Measurements from ENCODE around the gene CSNK1A1. TPM values are rescaled to one million over a fixed set of nuclear protein-coding genes. Genes with fewer than 3 reads are reported as not detected.
A peak's percentile ranks its signal among the peaks of the same experiment; 100 is the strongest.

The CSNK1A1 gene
- polyA plus RNA-seq, 1 donor, result 129 TPM

DNA sequence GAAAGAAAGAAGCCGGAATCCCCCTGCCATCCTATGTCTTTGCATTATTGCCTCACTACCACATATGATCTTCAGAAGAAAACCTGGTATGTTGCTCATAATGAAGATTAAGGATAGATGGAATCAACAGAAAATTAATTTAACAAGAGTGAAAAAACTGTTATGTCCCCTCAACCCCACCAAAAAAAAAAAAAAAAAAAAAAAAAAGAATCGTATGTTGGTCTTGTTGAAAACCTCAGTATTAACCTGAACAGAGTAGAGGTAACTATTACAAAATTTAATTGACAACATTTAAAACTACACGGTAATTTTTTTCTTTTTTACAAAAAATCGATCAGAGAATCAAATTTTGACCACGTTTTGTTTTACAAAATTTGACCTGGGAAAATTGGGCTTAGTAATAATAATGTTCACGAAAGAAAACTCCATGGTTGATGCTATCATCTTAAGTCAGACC lies 827 bp upstream of the CSNK1A1 start:
- WGBS (ENCODE audit: insufficient coverage, low lambda C conversion rate), result 38% methylated on average over 4 of the region's 6 CpGs
- H3K36me3 ChIP-seq (ENCODE audit: control insufficient read depth, insufficient read depth, low read length), result peaks cover 12% of the 10 kb centered on the region
- H3K4me1 ChIP-seq (ENCODE audit: control insufficient read depth, insufficient read depth, low read length), result peaks cover 12% of the 10 kb centered on the region
- no peak for DNase-seq
- peak overlapping the region; percentile 94 for H3K27ac ChIP-seq (ENCODE audit: low read length)
- H3K9me3 ChIP-seq (ENCODE audit: control insufficient read depth, low read depth, low read length), result no peaks in the 10 kb centered on the region
- peak overlapping the region; percentile 99 for H3K4me3 ChIP-seq (ENCODE audit: low read length)
- no peaks in the 10 kb centered on the region for H3K27me3 ChIP-seq (ENCODE audit: control insufficient read depth, insufficient read depth, low read length)

DNA sequence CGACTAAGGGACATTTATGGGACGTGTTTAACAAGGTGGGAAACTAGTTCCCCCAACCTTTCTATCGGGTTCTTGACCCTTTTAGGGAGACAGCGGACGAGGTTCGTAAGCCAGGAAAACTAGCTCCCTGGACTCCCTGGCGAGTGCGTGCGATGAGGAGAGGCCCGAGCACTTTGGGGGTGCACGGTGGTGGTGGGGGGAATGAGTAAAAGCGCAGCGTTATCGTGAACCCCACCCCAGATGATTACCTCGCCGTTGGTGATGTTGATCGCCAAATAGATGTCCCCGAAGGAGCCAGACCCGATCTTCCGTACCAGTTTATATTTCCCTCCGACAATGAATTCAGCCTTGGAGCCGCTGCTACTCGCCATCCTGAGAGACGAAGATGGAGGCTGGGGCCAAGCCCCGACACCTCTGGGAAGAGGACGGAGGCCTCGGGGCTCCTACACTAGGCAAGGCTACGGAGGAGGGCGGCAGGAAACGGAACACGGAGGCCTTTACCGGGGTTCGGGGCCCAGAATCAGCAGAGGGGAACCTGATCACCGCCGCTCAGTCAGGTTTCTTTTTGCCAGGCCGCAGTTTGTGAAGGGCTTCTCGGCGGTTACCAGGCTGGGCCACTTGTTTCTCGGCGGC lies 529 bp downstream of the CSNK1A1 start:
- H3K36me3 ChIP-seq (ENCODE audit: control insufficient read depth, insufficient read depth, low read length), result peaks cover 22% of the 10 kb centered on the region
- H3K27me3 ChIP-seq (ENCODE audit: control insufficient read depth, insufficient read depth, low read length), result no peaks in the 10 kb centered on the region
- H3K9me3 ChIP-seq (ENCODE audit: control insufficient read depth, low read depth, low read length), result no peaks in the 10 kb centered on the region
- H3K27ac ChIP-seq (ENCODE audit: low read length), result peak overlapping the region; percentile 94
- peak overlapping the region; percentile 99 for H3K4me3 ChIP-seq (ENCODE audit: low read length)
- peaks cover 14% of the 10 kb centered on the region for H3K4me1 ChIP-seq (ENCODE audit: control insufficient read depth, insufficient read depth, low read length)
- whole genome bisulfite sequencing (ENCODE audit: insufficient coverage, low lambda C conversion rate), result 8% methylated on average over 2 of the region's 40 CpGs
- no peak for DNase-seq

GRCh38 chr5:149550268-149550583 lies 1.0 kb downstream of the CSNK1A1 start:
- Histone ChIP-seq H3K4me3 (ENCODE audit: low read length) (peak overlapping the region; percentile 99), H3K27ac (ENCODE audit: low read length) (peak overlapping the region; percentile 94), H3K4me1 (ENCODE audit: control insufficient read depth, insufficient read depth, low read length) (peaks cover 14% of the 10 kb centered on the region), H3K27me3 (ENCODE audit: control insufficient read depth, insufficient read depth, low read length) (no peaks in the 10 kb centered on the region), H3K36me3 (ENCODE audit: control insufficient read depth, insufficient read depth, low read length) (peaks cover 25% of the 10 kb centered on the region), H3K9me3 (ENCODE audit: control insufficient read depth, low read depth, low read length) (no peaks in the 10 kb centered on the region)
- 0% methylated on average over 5 of the region's 12 CpGs for WGBS (ENCODE audit: insufficient coverage, low lambda C conversion rate)
- no peak for DNase-seq

GRCh38 chr5:149549461-149550267 lies 1.6 kb downstream of the CSNK1A1 start:
- Histone ChIP-seq H3K27ac (ENCODE audit: low read length) (peak overlapping the region; percentile 94), H3K36me3 (ENCODE audit: control insufficient read depth, insufficient read depth, low read length) (peaks cover 30% of the 10 kb centered on the region), H3K4me1 (ENCODE audit: control insufficient read depth, insufficient read depth, low read length) (peaks cover 14% of the 10 kb centered on the region), H3K4me3 (ENCODE audit: low read length) (peak overlapping the region; percentile 99), H3K9me3 (ENCODE audit: control insufficient read depth, low read depth, low read length) (no peaks in the 10 kb centered on the region), H3K27me3 (ENCODE audit: control insufficient read depth, insufficient read depth, low read length) (no peaks in the 10 kb centered on the region)
- WGBS (ENCODE audit: insufficient coverage, low lambda C conversion rate), result 0% methylated on average over 1 of the region's 25 CpGs
- DNase-seq, result peak; percentile 29 to 74

DNA sequence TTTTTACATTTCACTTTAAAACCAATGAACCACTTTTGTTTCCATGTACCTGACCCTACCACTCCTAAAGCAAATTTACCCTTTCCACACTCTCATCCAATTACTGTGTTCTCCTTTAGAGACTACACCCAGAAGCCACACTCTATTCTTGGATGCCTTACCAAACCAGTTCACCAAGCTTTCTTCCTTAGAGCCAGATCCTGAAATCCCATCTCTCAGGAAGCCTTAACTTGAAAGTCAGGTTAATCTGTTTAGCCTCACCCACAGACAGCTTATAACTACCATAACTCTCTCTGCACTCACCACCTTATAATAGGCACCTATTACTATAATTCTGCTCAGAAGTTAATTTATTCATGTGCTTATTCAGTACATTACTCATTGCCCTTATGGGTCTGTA lies 4.3 kb downstream of the CSNK1A1 start:
- Histone ChIP-seq H3K4me3 (ENCODE audit: low read length) (no peak overlapping the region), H3K27ac (ENCODE audit: low read length) (no peak overlapping the region), H3K4me1 (ENCODE audit: control insufficient read depth, insufficient read depth, low read length) (peaks cover 30% of the 10 kb centered on the region), H3K36me3 (ENCODE audit: control insufficient read depth, insufficient read depth, low read length) (peaks cover 43% of the 10 kb centered on the region), H3K9me3 (ENCODE audit: control insufficient read depth, low read depth, low read length) (no peaks in the 10 kb centered on the region), H3K27me3 (ENCODE audit: control insufficient read depth, insufficient read depth, low read length) (no peaks in the 10 kb centered on the region)
- DNase-seq, result peak in 1 of 2 donors; percentile 53

GRCh38 chr5:149545327-149545726 lies 5.9 kb downstream of the CSNK1A1 start:
- peaks cover 48% of the 10 kb centered on the region for H3K36me3 ChIP-seq (ENCODE audit: control insufficient read depth, insufficient read depth, low read length)

GRCh38 chr5:149544028-149544420 lies 7.2 kb downstream of the CSNK1A1 start:
- no CpG with 5 or more reads among the region's 3 CpGs for WGBS (ENCODE audit: insufficient coverage, low lambda C conversion rate)
- no peaks in the 10 kb centered on the region for H3K27me3 ChIP-seq (ENCODE audit: control insufficient read depth, insufficient read depth, low read length)
- no peaks in the 10 kb centered on the region for H3K9me3 ChIP-seq (ENCODE audit: control insufficient read depth, low read depth, low read length)
- no peak overlapping the region for H3K4me3 ChIP-seq (ENCODE audit: low read length)
- peak overlapping the region; percentile 2 for H3K27ac ChIP-seq (ENCODE audit: low read length)
- peaks cover 30% of the 10 kb centered on the region for H3K4me1 ChIP-seq (ENCODE audit: control insufficient read depth, insufficient read depth, low read length)
- DNase-seq, result no peak
- peaks cover 49% of the 10 kb centered on the region for H3K36me3 ChIP-seq (ENCODE audit: control insufficient read depth, insufficient read depth, low read length)

More at GRCh38 chr5:149545327-149545726, 5.9 kb downstream of the CSNK1A1 start:
- Histone ChIP-seq H3K9me3 (ENCODE audit: control insufficient read depth, low read depth, low read length) (no peaks in the 10 kb centered on the region), H3K27ac (ENCODE audit: low read length) (no peak overlapping the region), H3K4me1 (ENCODE audit: control insufficient read depth, insufficient read depth, low read length) (peaks cover 30% of the 10 kb centered on the region), H3K27me3 (ENCODE audit: control insufficient read depth, insufficient read depth, low read length) (no peaks in the 10 kb centered on the region), H3K4me3 (ENCODE audit: low read length) (no peak overlapping the region)
- DNase-seq, result no peak
- no CpG with 5 or more reads among the region's 6 CpGs for WGBS (ENCODE audit: insufficient coverage, low lambda C conversion rate)

DNA sequence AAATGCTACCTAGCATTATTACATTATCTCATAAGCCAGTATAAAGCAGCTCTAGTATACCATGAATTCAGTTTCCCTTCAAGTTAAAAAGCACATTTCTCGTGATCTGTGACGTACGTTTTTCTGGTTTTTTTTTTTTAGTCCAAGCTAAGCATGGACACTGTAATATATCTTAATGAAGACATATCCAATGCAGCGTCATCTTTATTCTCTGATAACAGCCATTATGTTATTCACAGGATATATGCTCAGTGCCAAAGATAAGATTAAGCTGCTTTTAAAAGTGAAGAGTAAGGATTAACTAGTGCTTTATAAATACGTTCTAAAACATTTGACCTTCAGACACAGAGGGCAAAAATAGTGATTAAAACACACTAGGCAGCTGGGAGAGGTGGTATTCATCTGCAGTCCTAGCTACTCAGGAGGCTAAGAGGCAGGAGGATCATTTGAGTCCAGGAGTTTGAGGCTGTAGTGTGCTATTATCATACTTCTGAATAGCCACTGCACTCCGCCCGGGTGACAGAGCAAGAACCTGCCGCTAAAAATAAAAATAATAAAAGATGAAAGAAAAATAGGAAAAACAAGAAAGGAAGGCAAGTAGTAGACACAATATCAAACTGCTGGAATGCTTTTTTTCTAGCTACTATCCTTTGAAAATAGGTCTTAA lies 7.7 kb downstream of the CSNK1A1 start:
- WGBS (ENCODE audit: insufficient coverage, low lambda C conversion rate), result 28% methylated on average over 6 of the region's 8 CpGs
- peaks cover 30% of the 10 kb centered on the region for H3K4me1 ChIP-seq (ENCODE audit: control insufficient read depth, insufficient read depth, low read length)
- DNase-seq, result peak in 1 of 2 donors; percentile 48

GRCh38 chr5:149541893-149542292 lies 9.3 kb downstream of the CSNK1A1 start:
- DNase-seq, result no peak
- Histone ChIP-seq H3K4me1 (ENCODE audit: control insufficient read depth, insufficient read depth, low read length) (peaks cover 18% of the 10 kb centered on the region), H3K9me3 (ENCODE audit: control insufficient read depth, low read depth, low read length) (no peaks in the 10 kb centered on the region), H3K4me3 (ENCODE audit: low read length) (no peak overlapping the region), H3K36me3 (ENCODE audit: control insufficient read depth, insufficient read depth, low read length) (peaks cover 44% of the 10 kb centered on the region), H3K27me3 (ENCODE audit: control insufficient read depth, insufficient read depth, low read length) (no peaks in the 10 kb centered on the region), H3K27ac (ENCODE audit: low read length) (no peak overlapping the region)
- no CpG with 5 or more reads among the region's 6 CpGs for WGBS (ENCODE audit: insufficient coverage, low lambda C conversion rate)

More for the DNA sequence above, 7.7 kb downstream of the CSNK1A1 start:
- Histone ChIP-seq H3K4me3 (ENCODE audit: low read length) (no peak overlapping the region), H3K36me3 (ENCODE audit: control insufficient read depth, insufficient read depth, low read length) (peaks cover 48% of the 10 kb centered on the region), H3K9me3 (ENCODE audit: control insufficient read depth, low read depth, low read length) (no peaks in the 10 kb centered on the region), H3K27ac (ENCODE audit: low read length) (peak overlapping the region; percentile 53), H3K27me3 (ENCODE audit: control insufficient read depth, insufficient read depth, low read length) (no peaks in the 10 kb centered on the region)

- no peak for DNase-seq
- Histone ChIP-seq H3K4me1 (ENCODE audit: control insufficient read depth, insufficient read depth, low read length) (peaks cover 16% of the 10 kb centered on the region), H3K9me3 (ENCODE audit: control insufficient read depth, low read depth, low read length) (no peaks in the 10 kb centered on the region), H3K36me3 (ENCODE audit: control insufficient read depth, insufficient read depth, low read length) (peaks cover 36% of the 10 kb centered on the region), H3K4me3 (ENCODE audit: low read length) (no peak overlapping the region), H3K27ac (ENCODE audit: low read length) (no peak overlapping the region), H3K27me3 (ENCODE audit: control insufficient read depth, insufficient read depth, low read length) (no peaks in the 10 kb centered on the region)
- 40% methylated on average over 1 of the region's 3 CpGs for WGBS (ENCODE audit: insufficient coverage, low lambda C conversion rate)
These were observed 11.2 kb downstream of the CSNK1A1 start for GRCh38 chr5:149540089-149540488.

Measured in large intestine (tissue), 3 donors.